NB4 (cell line): Measurements from ENCODE around the gene ZNF710.

ENCODE experiments used
- POLR2A ChIP-seq: IDR thresholded peaks from 2 replicates; pipeline ENCODE4 v1.6.1; 2011; ENCODE audit warnings: mild to moderate bottlenecking; ENCODE audit not compliant: insufficient read length; ENCODE audit errors: extremely low read depth
- TF ChIP-seq, protein P1 (sequence below): IDR thresholded peaks from one replicate; pipeline ENCODE4 v1.5.1; 2012; ENCODE audit warnings: low read depth, low read length

GRCh38 chr15:90080818-90081393 is 79.8 kb downstream of the ZNF710 start:
- TF ChIP-seq POLR2A: no peak
- TF ChIP-seq, protein P1, sequence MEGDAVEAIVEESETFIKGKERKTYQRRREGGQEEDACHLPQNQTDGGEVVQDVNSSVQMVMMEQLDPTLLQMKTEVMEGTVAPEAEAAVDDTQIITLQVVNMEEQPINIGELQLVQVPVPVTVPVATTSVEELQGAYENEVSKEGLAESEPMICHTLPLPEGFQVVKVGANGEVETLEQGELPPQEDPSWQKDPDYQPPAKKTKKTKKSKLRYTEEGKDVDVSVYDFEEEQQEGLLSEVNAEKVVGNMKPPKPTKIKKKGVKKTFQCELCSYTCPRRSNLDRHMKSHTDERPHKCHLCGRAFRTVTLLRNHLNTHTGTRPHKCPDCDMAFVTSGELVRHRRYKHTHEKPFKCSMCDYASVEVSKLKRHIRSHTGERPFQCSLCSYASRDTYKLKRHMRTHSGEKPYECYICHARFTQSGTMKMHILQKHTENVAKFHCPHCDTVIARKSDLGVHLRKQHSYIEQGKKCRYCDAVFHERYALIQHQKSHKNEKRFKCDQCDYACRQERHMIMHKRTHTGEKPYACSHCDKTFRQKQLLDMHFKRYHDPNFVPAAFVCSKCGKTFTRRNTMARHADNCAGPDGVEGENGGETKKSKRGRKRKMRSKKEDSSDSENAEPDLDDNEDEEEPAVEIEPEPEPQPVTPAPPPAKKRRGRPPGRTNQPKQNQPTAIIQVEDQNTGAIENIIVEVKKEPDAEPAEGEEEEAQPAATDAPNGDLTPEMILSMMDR: no peak
